Amygdala (tissue), 56 donors: ENCODE results near the gene POU2F3.

ENCODE experiments used
- DNase-seq, 56 donors: peaks; one replicate each; lab custom pipeline; 2025; lab: John Stamatoyannopoulos, UW

The POU2F3 gene

DNA sequence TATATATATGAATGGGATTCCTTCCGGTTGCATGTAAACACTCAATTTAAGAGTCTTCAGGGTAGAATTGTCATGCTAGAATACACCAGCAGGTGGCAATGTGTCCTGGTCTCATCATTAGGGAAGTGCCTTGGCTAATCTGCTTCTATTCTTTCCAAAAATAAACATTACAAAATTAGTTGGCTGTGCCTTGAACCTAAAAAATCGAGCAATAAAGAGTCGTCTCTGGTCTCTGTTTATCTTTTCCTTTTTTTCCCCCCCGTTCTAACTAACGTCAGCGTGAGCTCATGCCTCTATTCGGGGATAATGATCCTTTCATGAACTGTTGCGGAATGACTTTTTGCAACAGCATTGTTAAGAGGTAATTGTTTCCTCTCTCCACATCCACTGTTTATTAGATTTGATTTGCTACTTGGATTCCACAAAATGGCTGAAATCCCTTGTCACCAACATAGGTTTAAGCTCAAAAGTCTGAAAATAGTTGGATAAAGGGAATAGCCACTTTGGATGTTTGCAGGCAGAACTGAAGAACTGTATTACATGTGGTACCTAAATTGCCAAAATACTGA, 95.0 kb downstream of the POU2F3 start:
- peak in 29 of 56 donors; percentile 12 to 80 (median 39) for DNase-seq

DNA sequence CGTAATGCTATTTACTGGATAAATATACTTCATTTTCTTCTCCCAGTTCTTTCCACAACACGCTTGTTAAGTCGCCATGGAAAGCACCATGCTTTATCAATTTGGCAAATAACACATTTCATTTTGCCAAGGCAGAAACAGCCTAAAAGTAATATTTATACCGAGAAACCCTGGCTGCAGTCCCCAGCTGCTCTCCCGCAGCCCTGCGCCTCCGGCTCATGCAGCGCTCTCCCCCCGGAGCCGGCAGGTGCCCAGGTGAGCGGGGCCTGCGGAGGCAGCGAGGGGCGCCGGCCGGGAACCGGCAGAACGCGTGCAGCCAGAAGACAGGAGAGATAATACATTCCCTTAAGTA, 95.6 kb downstream of the POU2F3 start:
- DNase-seq = no peak

DNA sequence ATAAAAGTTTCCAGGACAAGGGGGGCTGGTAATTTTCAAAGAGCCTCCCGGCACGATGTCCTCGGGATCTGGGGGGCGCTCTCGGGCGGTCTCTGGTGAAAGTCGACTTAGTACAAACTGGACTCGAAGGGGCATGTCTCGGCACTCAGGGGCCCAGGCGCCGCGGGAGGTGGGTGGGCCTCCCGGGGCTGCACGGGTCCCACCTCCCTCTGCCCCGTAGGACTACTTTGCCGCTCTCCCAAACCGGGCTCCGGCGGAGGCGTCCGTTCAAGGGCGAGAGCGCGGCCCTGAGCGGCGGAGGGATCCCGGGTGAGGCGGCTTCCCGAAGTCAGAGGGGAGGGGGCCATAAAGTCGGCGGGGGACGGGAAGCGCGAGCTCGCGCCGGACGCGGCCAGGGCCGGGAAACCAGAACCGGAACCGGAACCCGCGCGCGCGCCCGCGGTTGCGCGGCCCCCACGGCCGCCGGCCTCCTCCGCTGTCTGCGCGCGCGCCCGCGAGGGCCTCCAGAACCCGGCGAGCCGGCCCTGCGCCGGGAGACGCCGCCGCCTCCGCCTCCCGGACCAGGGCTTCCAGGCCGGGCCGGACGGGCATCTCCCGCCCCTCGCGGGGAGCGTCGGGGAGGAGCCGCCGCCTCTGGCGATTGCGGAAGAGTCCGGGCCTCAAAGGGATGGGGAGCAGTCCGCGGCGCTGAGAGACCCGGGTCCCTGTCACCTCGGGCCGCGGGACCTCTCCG, 96.1 kb downstream of the POU2F3 start, which contains the start of gene ARHGEF12:
Gene ARHGEF12, plus strand, starts transcription at position 506 of the 733 bp plus-strand sequence. CDS start 831 bp downstream, outside the sequence.
- DNase-seq = peak; percentile 41 to 94 (median 86)

DNA sequence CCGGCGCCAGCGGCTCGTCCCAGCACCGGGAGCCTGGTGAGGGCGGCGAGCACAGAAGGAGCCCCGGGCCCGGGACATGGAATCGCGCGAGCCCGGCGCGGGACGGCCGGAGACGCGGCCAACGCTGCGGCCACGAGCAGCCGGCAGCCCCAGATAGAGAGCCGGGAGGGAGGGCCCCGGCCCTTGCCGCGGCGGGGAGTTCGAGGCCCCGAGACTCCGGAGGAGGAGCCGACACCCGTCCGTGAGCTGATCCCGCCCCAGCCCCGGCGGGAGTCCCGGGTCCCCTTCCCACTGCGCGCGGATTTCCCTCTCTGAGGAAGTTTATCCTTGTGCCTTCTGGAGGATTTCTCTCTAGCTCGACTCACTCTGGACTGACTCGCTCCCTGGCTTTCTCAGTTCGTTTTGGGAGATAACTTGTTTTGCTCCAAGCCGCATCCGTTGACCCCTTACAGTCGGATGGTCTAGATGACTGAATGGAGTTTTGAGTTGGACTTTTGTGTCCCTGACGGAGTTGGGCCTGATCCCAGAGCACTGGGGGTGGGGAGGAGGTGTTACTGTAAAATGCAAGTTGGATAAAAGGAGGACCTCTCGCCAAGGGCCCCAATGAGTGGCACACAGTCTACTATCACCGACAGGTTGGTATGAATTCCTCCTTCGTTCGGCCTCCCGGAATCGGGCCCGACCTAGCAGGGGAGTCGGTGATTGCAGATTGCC, 96.9 kb downstream of the POU2F3 start:
- peak in 20 of 56 donors; percentile 31 to 69 (median 54) for DNase-seq

DNA sequence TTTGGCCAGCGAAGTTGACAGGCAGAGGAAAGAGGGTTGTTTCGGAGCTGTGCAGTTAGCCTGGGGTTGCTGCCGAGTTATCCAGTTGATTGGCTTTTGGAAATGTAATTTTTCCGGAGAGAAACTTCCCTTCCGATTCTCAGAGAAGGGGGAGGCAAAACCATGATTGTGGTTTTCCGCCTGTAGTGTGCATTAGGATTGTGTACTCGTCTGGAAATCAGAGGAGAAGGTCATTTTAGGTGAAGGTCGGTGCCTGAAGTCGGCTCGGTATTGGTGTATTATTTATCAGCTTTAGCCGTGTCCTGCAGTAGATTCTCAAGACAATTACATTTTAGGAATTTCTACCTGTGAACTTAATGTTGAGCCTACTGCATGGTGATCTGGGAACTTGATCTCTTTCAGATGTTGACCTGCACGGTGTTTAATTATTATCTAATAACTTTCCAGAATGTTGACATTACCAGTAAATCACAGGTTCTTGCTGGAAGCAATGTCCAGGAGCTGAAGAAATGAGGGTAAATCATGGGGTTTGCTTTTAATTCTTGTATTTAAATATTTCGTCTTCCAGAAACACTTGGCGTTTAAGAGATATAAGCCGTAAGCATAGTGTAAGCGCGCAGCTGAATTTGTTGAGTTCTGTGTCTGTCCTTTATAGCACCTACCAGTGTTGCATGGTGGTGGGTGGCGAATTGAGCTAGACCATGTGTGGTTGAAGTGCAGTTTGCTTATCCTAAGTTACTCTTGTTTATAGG, 97.6 kb downstream of the POU2F3 start:
- DNase-seq = peak in 3 of 56 donors; percentile 8 to 37 (median 17)

DNA sequence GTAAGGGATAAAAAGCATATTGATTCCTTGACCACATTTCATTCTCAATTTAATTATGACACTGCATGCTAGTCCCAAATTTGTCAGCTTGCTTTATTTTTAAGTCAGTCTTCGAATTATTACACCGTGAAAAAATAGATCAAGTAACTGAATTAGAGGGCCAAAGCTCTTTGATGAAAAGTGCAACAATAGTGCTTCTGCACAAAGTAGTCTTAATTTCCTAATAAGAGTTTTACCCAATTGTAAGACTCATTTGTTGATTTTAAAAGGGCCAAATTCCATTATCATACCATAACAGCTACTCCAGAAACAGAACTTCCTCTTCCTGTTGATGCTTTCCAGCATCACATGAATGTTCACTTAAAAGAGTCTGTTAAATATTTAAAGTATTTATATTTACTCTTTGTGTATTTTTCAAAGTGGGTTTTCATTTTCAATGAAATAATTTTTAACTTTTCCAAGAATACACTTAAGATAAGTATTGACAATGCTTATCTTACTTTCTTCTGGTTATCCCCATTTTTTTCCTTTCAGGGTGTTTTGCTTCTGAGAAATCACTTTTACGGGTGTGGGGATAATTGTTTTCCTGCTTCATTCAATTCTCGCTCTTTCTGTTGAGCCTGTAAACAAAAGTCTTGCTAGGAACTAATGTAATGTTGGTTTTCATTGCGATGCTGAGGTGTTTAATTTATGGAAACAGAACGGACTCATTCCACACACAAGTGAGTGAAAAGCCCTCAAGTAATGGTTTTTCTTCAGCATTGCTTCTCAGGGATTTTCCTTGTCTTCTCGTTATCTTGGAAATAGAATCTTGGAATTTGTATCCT, 98.4 kb downstream of the POU2F3 start:
- DNase-seq = no peak

DNA sequence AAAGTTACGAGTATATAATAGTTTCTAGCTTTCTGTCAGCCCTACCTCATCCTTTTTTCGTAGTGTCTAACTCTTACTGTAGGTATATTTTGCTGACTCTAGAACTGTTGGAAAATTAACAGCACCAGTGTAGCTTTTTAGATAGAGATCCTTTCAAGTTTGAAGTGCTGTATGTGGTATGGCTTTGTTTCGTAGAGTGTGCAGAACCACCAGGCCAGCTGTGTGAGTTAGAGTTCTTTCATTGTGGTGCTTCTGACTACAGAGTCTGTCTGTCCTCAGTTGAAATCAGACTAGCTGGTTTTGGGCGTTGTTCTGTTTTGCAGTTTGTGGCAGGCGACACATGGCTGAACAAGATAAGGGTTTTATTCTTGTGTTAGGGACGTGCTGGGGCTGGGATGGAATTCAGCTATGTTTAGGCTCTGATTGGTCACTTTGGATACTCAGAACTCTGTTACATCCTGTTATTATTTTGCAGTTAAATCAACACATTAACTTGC, 99.5 kb downstream of the POU2F3 start:
- peak in 21 of 56 donors; percentile 13 to 75 (median 44) for DNase-seq

DNA sequence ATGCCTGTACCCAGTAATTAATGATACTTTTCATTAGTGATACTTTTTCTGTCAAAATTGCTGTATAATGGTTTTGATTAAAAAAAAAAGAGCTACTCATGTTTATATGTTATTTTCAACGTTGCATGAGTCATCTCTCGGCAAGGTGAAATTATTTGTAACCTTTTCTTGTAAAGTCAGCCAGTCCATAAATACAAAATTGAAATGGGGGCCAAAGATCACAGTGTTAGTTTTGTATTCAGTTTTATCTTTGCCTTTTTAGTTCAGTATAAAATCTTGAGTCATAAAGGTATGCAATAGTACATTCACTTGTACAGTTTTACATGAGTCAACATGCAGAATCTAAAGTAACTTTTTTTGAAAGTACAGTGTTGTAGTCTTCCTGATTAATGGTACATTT, 100.6 kb downstream of the POU2F3 start:
- no peak for DNase-seq

DNA sequence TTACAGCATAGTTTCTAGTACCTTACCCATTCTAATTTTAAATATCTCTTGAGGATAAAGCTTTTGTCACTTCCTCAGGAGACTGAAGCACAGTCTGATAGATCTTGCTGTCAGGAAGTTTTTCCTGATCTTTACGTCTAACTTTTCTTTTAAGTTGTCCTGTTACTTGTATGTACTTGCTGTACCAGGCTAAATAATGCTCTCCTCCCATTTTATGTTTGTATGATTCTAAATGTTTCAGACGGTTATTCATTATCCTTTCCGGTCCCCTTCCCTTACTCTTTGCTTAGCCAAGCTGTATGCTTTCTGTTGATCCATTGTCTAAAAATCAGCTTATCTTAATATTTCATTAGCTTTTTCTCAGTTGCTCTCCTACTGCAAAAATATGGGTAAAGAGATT, 102.3 kb downstream of the POU2F3 start:
- DNase-seq = no peak

DNA sequence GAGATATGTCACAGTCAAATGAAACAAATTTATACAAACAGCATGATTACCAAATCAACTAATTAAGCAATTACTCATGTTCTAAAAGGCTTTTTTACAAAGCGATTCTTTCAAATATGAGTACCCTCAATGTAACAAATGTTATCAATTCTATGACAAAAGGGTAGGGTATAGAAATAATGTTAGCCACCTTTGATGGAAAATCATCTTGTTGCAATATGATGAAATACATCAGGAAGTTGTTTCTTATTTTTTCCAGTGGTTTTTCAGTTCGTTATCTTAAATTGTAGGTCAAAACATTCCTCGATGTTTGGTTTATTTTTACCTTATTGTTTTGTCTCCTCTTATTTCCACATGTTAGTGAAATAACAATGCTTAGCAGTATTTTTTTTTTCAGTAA, 102.7 kb downstream of the POU2F3 start:
- no peak for DNase-seq

DNA sequence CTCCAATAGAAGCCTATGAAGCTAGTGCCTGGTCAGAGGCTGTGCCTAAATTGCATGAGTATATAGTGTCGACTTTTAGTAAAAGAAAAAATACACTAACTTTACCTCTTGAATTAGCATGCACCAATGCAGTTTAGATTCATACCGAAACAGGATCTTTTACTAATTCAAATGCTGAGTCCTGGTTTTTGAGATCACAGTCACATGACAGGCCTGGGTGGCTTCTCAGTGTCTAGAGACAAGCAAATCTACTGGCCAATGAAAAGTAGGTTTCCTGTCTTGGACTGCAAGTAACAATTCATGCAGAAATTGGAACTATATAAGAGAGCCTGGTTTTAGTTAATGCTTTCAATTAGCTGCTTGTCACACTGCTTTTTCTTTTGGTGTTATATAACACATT, 103.5 kb downstream of the POU2F3 start:
- DNase-seq = peak in 14 of 56 donors; percentile 4 to 52 (median 28)

DNA sequence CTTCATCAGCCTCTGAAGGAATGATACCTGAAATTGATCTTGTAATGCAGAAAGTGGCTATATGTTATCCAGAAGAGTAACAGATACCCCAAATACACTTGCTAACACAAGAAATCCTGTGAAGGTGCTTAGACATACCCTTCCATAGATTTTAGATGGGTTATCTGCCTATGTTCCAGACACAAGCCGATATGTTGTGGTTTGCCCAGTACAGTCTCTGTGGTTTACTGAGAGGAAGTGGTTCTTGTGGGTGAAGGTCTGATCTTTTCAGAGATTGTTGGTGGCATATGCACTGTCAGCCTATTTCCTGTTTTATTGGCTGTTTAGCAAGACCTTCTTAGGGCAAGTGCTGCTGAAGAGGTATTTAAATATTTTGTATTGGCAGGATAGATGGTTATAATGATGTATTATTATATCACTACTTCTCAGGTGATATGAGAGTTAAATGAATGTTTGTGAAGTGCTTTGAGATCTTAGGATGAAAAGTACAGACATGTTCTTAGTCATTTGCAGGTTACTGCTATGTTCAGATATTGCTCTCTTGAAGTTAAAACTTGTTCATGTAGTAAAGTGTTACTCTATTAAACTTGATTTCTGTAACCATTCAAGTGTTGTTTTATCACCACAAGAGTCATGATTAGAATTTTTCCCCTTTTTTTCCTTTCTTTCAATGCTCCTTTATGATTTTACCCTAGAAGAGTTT, 104.5 kb downstream of the POU2F3 start:
- no peak for DNase-seq

DNA sequence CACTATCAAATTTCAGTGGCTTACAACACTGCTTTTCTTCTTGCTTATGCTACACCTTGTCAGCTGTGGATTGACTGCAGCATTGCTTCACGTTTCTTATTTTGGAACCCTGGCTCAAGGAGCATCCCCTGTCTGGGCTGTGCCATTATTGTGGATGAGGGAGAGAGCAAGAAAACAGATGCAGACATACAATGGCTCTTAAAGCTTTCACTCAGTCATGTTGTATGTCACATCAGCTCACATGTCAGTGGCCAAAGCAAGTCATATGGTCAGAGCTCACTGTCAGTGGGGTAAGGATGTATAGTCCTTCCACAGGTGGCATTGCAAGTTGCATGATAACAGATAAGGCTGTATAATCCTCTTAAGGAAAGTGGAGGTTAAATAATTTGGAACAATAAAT, 106.3 kb downstream of the POU2F3 start:
- no peak for DNase-seq

DNA sequence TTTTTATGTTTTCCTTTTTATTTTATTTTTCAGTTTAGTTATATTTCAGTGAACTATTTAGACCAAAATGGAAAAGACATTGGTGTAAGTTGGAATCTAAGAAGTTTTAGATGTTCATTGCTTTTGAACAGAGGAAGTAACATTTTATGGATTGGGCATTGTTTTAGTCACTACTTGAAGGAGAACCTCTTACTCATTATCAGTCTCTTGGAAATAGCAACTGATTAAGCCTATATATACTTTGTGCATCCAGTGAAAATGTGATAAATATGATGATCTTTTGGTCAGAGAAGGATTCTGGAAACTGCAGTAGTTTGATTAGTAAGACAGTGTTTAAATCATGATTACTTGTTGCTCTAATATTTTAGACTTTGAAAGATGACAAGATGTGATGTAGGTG, 110.7 kb downstream of the POU2F3 start:
- no peak for DNase-seq

DNA sequence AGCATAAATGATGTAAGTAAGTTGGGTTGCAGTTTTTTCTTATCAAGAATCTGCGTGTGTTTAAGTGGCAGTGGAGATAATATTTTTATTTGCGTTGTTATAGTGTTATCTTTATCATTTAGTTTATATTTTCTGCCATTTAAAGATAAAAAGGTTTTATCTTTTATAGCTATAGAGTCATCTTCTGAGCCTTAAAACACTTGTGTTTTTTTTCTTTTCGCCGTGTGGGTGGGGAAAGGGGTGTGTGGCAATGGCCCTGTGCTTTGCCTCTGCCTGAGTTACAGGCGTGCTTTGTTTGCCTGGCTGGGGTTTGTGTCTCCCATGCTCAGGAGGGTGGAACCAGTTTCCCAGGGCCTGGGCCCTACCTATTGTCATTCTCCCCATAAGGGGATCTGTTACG, 112.5 kb downstream of the POU2F3 start:
- DNase-seq = no peak

DNA sequence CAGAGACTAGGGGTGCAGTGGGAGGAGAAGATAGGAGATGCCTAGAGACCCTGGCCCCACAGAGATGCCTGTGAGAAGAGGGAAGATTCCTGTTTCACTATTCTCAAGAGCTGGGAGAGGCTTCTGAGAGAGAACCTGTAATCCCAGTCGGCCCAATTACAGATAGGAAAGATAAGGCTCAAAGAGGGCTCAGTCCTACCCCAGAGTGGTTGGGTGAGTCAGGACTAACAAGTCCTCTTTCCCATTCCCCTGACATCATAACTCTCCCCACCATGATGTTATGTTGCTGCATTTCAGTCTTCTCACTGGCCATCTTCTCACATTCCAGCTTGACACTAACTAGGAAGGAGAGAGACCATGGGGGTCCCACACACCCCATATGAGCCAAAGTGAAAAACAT, 114.1 kb downstream of the POU2F3 start:
- DNase-seq = no peak

DNA sequence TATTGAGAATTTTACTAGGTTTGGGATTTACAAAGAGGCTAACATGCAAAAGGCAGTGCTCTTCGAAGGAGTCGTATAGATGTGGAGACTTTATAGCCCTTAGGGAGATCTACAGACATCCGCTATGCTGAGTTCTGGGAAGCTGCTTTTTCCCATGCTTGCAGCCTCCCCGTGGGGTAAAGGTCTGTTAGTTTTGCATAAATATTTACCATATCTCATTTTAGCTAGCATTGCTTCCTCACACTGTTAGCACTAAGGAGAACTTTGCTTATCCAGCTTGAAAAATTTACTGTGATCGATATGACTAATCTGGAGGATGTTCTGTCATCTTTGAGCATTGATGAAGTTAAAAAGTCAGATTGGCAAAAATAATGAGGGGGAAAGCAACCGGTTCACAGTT, 114.8 kb downstream of the POU2F3 start:
- no peak for DNase-seq

DNA sequence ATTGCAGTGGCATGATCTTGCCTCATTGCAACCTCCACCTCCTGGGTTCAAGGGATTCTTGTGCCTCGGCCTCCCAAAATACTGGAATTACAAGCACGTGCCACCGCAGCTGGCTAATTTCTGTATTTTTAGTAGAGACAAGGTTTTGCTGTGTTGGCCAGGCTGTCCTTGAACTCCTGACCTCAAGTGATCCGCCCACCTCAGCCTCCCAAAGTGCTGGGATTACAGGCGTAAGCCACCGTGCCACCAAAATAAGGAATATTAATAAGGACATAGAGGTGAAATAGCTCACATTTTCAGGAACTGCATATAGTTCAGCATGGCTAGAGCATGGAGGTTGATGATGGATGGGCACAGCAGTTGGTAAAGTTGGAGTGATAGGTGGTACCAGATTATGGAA, 117.7 kb downstream of the POU2F3 start:
- no peak for DNase-seq

DNA sequence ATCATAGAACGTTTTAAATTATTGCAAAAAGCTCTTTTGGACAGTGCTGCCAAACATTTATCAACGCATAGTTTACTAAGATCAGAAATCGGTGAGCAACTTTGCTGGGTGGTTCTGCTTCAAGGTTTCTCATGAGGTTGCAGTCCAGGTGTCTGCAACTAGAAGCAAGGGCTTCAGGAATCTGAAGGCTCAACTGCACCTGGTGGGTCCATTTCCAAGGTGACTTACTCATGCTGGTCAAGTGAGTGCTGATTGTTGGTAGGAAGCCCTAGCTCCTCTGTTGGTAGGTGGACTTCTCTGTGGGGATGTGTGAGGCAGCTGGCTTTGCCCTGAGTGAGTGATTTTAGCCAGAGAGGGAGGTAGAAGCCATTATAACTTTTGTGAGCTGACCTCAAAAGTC, 118.8 kb downstream of the POU2F3 start:
- DNase-seq = no peak
